NOMO-1 (cell line): ENCODE measurements around the gene DDC.

Experiments used
- DNase-seq, 2 experiments: peaks; one replicate each; lab custom pipeline; 2025; ENCODE audit not compliant: unreplicated experiment in 2 of 2; lab: John Stamatoyannopoulos, UW

The DDC gene

DNA sequence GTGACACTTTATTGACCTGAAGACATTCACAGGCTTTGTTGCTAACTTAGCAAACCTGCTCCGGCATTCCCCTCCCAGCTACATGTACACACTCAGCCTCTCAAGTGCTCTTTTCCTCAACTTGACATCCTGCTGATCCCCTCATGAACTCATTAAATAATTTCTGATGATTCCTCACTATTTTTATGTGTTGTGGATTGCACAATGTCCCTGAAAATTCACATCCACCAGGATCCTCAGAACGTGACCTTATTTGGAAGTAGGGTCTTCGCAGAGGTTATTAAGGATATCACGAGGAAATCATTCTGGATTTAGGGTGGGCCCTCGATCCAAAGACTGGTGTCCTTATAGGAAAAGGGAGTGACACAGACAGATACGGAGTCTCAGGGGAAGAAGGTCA lies 142.3 kb downstream of the DDC start:
- DNase-seq: no peak

DNA sequence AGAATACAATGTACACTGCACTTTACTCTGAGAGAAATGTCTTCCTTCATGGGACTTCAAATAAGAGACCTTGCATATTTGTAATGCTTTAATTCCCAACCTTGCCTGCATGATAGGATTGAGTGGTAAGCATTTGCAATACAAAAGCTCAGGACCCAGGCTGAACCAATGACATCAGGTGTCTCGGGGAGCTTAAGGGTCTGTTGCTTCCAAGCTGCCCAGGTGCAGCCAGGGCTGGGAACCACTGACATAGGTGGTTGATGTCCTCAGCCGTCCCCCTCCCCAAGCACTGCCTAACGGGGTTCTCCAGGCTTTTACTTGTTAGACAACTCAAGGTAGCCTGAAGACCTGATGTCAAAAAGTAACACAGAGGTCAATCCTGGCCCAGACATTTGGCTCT lies 144.2 kb downstream of the DDC start:
- DNase-seq: no peak

GRCh38 chr7:50418526-50419290 lies 146.5 kb downstream of the DDC start:
- DNase-seq: no peak

GRCh38 chr7:50418086-50418515 lies 147.1 kb downstream of the DDC start:
- peak; percentile 71 to 76 for DNase-seq

GRCh38 chr7:50416527-50417182 lies 148.6 kb downstream of the DDC start:
- DNase-seq: peak; percentile 81 to 91

DNA sequence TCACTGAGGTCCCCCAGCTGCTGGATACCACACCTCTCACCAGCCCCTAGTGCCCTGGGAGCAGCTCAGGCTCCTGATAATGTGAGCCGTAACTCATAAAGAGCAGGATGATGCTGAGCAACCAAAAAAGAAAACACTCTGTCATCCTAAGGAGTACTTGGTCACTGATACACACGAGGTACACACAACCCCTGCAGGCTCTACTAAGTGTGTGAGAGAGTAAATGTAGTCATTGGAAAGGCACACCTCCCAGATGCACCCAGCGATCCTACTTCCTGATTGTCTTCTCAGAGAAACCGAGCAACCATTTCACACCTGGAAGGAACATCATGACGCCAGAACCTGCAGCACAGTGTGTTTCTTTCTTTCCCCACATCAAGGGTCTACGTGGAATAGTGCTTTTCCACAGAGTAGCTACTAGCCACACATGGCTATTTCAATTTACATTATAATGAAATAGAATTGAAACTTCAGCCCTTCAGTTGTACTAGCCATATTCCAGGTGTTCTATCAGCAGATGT lies 149.3 kb downstream of the DDC start:
- no peak for DNase-seq

DNA sequence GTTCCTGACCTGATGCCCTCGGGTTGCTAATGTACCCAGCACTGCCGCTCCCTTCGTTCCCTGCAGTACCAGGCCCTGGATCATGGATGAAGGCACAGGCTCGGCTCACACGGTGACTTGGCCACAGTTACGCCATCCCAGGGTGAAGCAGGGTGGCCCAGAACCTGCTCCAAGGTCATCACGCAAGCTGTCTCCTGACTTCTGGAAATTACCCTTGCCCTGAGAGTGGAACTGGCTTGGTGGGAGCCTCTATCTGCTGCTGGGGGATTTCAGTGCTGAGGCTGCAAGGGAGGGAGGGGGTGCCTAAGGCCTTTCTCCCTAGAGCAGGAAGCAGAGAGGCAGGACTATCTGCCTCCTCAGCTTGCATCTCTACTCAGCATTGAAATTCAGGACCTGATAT lies 151.6 kb downstream of the DDC start:
- no peak for DNase-seq

DNA sequence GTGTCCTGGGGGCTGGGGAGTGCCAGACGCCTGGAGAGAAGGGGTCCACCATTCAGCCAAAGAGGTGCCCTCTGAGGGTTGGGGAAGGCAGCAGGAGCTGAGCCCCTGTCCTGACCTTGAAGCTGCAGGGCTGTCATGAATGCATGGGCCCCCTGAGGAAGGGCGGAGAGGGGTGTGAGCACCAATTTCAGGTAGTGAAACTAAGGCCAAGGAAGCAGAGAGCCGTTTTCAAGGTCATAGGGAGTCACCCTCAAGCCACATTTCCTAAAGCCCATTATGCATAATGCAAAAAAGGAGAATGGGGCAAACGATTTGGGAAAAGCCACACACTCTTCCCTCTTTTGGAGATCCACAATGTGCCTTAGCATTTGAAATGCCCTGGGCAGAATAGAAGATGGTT lies 152.2 kb downstream of the DDC start:
- peak; percentile 78 to 79 for DNase-seq

GRCh38 chr7:50411332-50411731 lies 153.9 kb downstream of the DDC start:
- no peak for DNase-seq

GRCh38 chr7:50409856-50410745 lies 155.1 kb downstream of the DDC start:
- DNase-seq: peak; percentile 64 to 86
